CD14-positive monocyte (primary cell): ENCODE results near the gene PTK7. TPM values are rescaled to one million over a fixed set of nuclear protein-coding genes. Genes with fewer than 3 reads are reported as not detected.
A peak's percentile ranks its signal among the peaks of the same experiment; 100 is the strongest.

Experiments
- DNase-seq, 3 donors: peaks; one replicate each; pipeline ENCODE4 v3.0.0-alpha.2; 2011 to 2022
- H2AFZ ChIP-seq: 2 replicates; pipeline ENCODE4 v1.6.0; 2012; ENCODE audit warnings: mild to moderate bottlenecking, low read depth, low read length, inconsistent platforms; ENCODE audit not compliant: insufficient read depth, poor library complexity, severe bottlenecking
- H3K27ac ChIP-seq, 2 donors: 1 replicate in 1 of 2; 2 replicates in 1 of 2; pipeline ENCODE4 v1.5.1; 2012 to 2013; ENCODE audit warnings: low read length in 2 of 2, control low read depth in 1 of 2, inconsistent platforms in 1 of 2, low read depth in 1 of 2, mild to moderate bottlenecking in 1 of 2
- H3K27me3 ChIP-seq, 2 donors: one replicate each; pipeline versions ENCODE4 v1.6.0 to v1.6.1; 2011 to 2013; ENCODE audit warnings: low read length in 2 of 2; ENCODE audit not compliant: control insufficient read depth in 2 of 2, insufficient read depth in 2 of 2
- H3K36me3 ChIP-seq, 2 donors: replicated peaks in 1 of 2; 1 replicate in 1 of 2; 2 replicates in 1 of 2; pipeline versions ENCODE4 v1.5.1 to v1.6.1; 2012 to 2013; ENCODE audit warnings: low read length in 2 of 2, control low read depth in 1 of 2, inconsistent platforms in 1 of 2, mild to moderate bottlenecking in 1 of 2; ENCODE audit not compliant: insufficient read depth in 2 of 2, control insufficient read depth in 1 of 2
- H3K4me1 ChIP-seq, 2 donors: 1 replicate in 1 of 2; 2 replicates in 1 of 2; pipeline versions ENCODE4 v1.5.1 to v1.6.1; 2012 to 2013; ENCODE audit warnings: low read length in 2 of 2, control low read depth in 1 of 2, inconsistent platforms in 1 of 2, mild to moderate bottlenecking in 1 of 2, moderate library complexity in 1 of 2; ENCODE audit not compliant: insufficient read depth in 2 of 2, control insufficient read depth in 1 of 2
- H3K4me2 ChIP-seq: replicated peaks from 2 replicates; pipeline ENCODE3; 2012; ENCODE audit warnings: low read length, moderate library complexity, mild to moderate bottlenecking; ENCODE audit not compliant: poor library complexity, severe bottlenecking; ENCODE audit errors: extremely low read depth
- H3K4me3 ChIP-seq, 3 experiments: fragments of 200-600 bp in 1 of 3; sonication (generic) in 1 of 3; replicated peaks in 1 of 3; 1 replicate in 2 of 3; 2 replicates in 1 of 3; pipeline ENCODE4 v1.5.1; 2011 to 2013; ENCODE audit warnings: low read length in 3 of 3, mild to moderate bottlenecking in 3 of 3, control low read depth in 2 of 3, low read depth in 2 of 3, inconsistent platforms in 1 of 3, moderate library complexity in 1 of 3
- H3K79me2 ChIP-seq: 2 replicates; pipeline ENCODE4 v1.6.0; 2012; ENCODE audit warnings: mild to moderate bottlenecking, control low read depth, inconsistent platforms, low read length, moderate library complexity; ENCODE audit not compliant: insufficient read depth
- H3K9ac ChIP-seq: 2 replicates; pipeline ENCODE4 v1.6.0; 2017; ENCODE audit warnings: low read length, mild to moderate bottlenecking; ENCODE audit not compliant: insufficient read depth, poor library complexity, severe bottlenecking
- H3K9me3 ChIP-seq, 2 donors: replicated peaks in 1 of 2; 1 replicate in 1 of 2; 2 replicates in 1 of 2; pipeline versions ENCODE4 v1.5.1 to v1.6.1; 2012 to 2013; ENCODE audit warnings: low read length in 2 of 2, control low read depth in 1 of 2; ENCODE audit not compliant: control insufficient read depth in 1 of 2, insufficient read depth in 1 of 2
- H4K20me1 ChIP-seq: 2 replicates; pipeline ENCODE4 v1.6.0; 2012; ENCODE audit warnings: mild to moderate bottlenecking, low read length, control low read depth, moderate library complexity; ENCODE audit not compliant: insufficient read depth
- H3K27ac Mint-ChIP-seq, 7 donors: one replicate each; pipeline ENCODE4 v1.8.0; 2020; ENCODE audit warnings: mild to moderate bottlenecking in 7 of 7, mixed read lengths in 7 of 7, moderate library complexity in 6 of 7, inconsistent platforms in 2 of 7
- H3K27me3 Mint-ChIP-seq, 3 donors: one replicate each; pipeline ENCODE4 v1.8.0; 2021 to 2022; ENCODE audit warnings: low read depth in 3 of 3, mild to moderate bottlenecking in 3 of 3, mixed read lengths in 3 of 3, moderate library complexity in 3 of 3, inconsistent platforms in 1 of 3
- H3K36me3 Mint-ChIP-seq, 2 donors: one replicate each; pipeline ENCODE4 v1.8.0; 2020; ENCODE audit warnings: mixed read lengths in 2 of 2, inconsistent platforms in 1 of 2, mild to moderate bottlenecking in 1 of 2
- H3K4me1 Mint-ChIP-seq: one replicate; pipeline ENCODE4 v1.8.0; 2020; ENCODE audit warnings: mild to moderate bottlenecking, mixed read lengths
- H3K4me3 Mint-ChIP-seq, 2 donors: one replicate each; pipeline ENCODE4 v1.8.0; 2020; ENCODE audit warnings: mild to moderate bottlenecking in 2 of 2, mixed read lengths in 2 of 2, moderate library complexity in 1 of 2
- H3K9me3 Mint-ChIP-seq, 7 donors: one replicate each; pipeline ENCODE4 v1.8.0; 2020 to 2022; ENCODE audit warnings: mixed read lengths in 7 of 7, mild to moderate bottlenecking in 6 of 7, moderate library complexity in 6 of 7, inconsistent platforms in 2 of 7
- CTCF ChIP-seq: fragments of 200-600 bp; IDR thresholded peaks from one replicate; pipeline ENCODE4 v1.8.0; 2022; ENCODE audit warnings: antibody characterized with exemption, mild to moderate bottlenecking
- WGBS: methylation state at CpG from one replicate; pipeline ENCODE4 v1.1.5; 2013; ENCODE audit warnings: missing lambda C conversion rate; ENCODE audit not compliant: insufficient coverage; 5-methylcytosine and 5-hydroxymethylcytosine counted together
- intact Hi-C, 2 donors: fragments of 100-400 bp; cut with micrococcal nuclease; formaldehyde crosslinking; loops; one replicate each; pipeline versions ENCODE4 v1.15.0 to v1.15.1; 2023
- polyA plus RNA-seq, 3 donors: library from polyadenylated mRNA; depleted of rRNA in 1 of 3; unstranded in 2 of 3; stranded (reverse) in 1 of 3; fragments of 300-500 nt in 2 of 3; fragments of >200 nt in 1 of 3; fragmentation: Illumina TruSeq in 2 of 3; gene quantifications; 1 replicate in 2 of 3; 2 replicates in 1 of 3; pipeline ENCODE4 v1.2.3, GENCODE V29; 2012 to 2021

Gene PTK7
- polyA plus RNA-seq, 3 donors: 0.19 TPM; not detected in 2

- no peak for DNase-seq
- H3K9ac ChIP-seq: no peak overlapping the region
- H4K20me1 ChIP-seq: no peaks in the 10 kb centered on the region
- Mint-ChIP-seq H3K27ac (peak overlapping the region in 1 of 7 donors; percentile 30), H3K27me3 (peaks cover 0 to 6% (median 0%) of the 10 kb centered on the region in 3 donors), H3K9me3 (no peaks in the 10 kb centered on the region), H3K36me3 (no peaks in the 10 kb centered on the region), H3K4me3 (no peak overlapping the region), H3K4me1 (no peaks in the 10 kb centered on the region)
- H3K9me3 ChIP-seq: no peaks in the 10 kb centered on the region
- WGBS: 98% methylated on average over 5 of the region's 7 CpGs
- no peak overlapping the region for H3K27ac ChIP-seq
- H3K36me3 ChIP-seq: no peaks in the 10 kb centered on the region
- intact Hi-C loops: no loop called here
- TF ChIP-seq CTCF: no peak
- H3K4me3 ChIP-seq: no peak overlapping the region
- no peak overlapping the region for H2AFZ ChIP-seq
- H3K4me2 ChIP-seq: no peak overlapping the region
- no peaks in the 10 kb centered on the region for H3K79me2 ChIP-seq
- H3K27me3 ChIP-seq: no peaks in the 10 kb centered on the region
- H3K4me1 ChIP-seq: no peaks in the 10 kb centered on the region
These were observed 74.1 kb downstream of the PTK7 start for GRCh38 chr6:43150051-43150751.

GRCh38 chr6:43159599-43159998, 83.5 kb downstream of the PTK7 start:
- no peaks in the 10 kb centered on the region for H3K9me3 Mint-ChIP-seq
- no peaks in the 10 kb centered on the region for H3K27me3 ChIP-seq
- H3K4me3 ChIP-seq: no peak overlapping the region
- no peak for DNase-seq
- no peak overlapping the region for H3K27ac ChIP-seq
- peak overlapping the region; percentile 29 for H2AFZ ChIP-seq
- H3K4me2 ChIP-seq: no peak overlapping the region
- H3K79me2 ChIP-seq: no peaks in the 10 kb centered on the region
- TF ChIP-seq CTCF: no peak
- no peak overlapping the region for H3K9ac ChIP-seq
- intact Hi-C loops: no loop called here
- H3K4me3 Mint-ChIP-seq: no peak overlapping the region
- peak overlapping the region in 1 of 7 donors; percentile 43 for H3K27ac Mint-ChIP-seq
- no peaks in the 10 kb centered on the region for H3K4me1 ChIP-seq
- no peaks in the 10 kb centered on the region for H3K36me3 Mint-ChIP-seq
- H3K27me3 Mint-ChIP-seq: peaks cover 0 to 2% (median 2%) of the 10 kb centered on the region in 3 donors
- no peaks in the 10 kb centered on the region for H4K20me1 ChIP-seq
- WGBS: 93% methylated on average over 2 of the region's 11 CpGs
- H3K36me3 ChIP-seq: no peaks in the 10 kb centered on the region
- H3K4me1 Mint-ChIP-seq: no peaks in the 10 kb centered on the region
- no peaks in the 10 kb centered on the region for H3K9me3 ChIP-seq
